ENCODE results near the gene VILL. TPM values are rescaled to one million over a fixed set of nuclear protein-coding genes. Genes with fewer than 3 reads are reported as not detected.

VILL gene
- total and polyA plus RNA-seq, 2 of the 8 experiments (the other 6 are each of a cell fraction or from before 2014, with no cell fraction given) = 4.1 to 4.2 TPM

DNA sequence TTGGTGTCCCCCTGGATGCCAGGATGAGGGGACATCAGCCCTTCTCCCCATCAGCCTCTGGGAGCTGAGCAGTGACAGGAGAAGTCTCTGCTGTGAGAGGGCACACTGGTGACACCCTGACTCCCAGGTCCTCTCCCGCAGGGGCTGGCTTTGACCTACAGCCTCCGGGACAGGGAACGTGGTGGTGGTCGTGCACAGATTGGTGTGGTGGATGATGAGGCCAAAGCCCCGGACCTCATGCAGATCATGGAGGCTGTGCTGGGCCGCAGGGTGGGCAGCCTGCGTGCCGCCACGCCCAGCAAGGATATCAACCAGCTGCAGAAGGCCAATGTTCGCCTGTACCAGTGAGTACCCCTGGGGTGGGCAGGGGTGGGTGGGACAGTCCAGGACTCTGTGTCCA, 6.8 kb downstream of the VILL start:
- H3K18ac ChIP-seq (ENCODE audit: extremely low read depth, low read length) = no peak overlapping the region
- no peak overlapping the region for H4K91ac ChIP-seq (replicated peaks; ENCODE audit: insufficient read length, low read length)
- H2BK20ac ChIP-seq (ENCODE audit: low read length) = no peak overlapping the region
- H3K4me1 ChIP-seq (replicated peaks in 1 of 4; ENCODE audit: control insufficient read depth in 3 of 4, insufficient read depth in 4 of 4, low read length in 3 of 4) = peaks cover 0 to 15% (median 8%) of the 10 kb centered on the region in 4 experiments; a peak in 6 of 7 replicates
- TF ChIP-seq NRF1 (IDR thresholded peaks at IDR 0.05; ENCODE audit: low read depth, low read length) (no peak), CHD1 (IDR thresholded peaks at IDR 0.05; ENCODE audit: low read depth, low read length) (no peak), SIRT6 (IDR thresholded peaks at IDR 0.05; ENCODE audit: low read length) (no peak), TAF7 (optimal IDR thresholded peaks at IDR 0.05; ENCODE audit: borderline replicate concordance, low read depth, low read length) (no peak), BCL11A (IDR thresholded peaks at IDR 0.05; ENCODE audit: low read depth in 2 of 2, low read length in 2 of 2) (no peak), BRCA1 (IDR thresholded peaks at IDR 0.05; ENCODE audit: low read depth, low read length) (no peak), SRF (IDR thresholded peaks at IDR 0.05; ENCODE audit: low read depth, low read length) (no peak)
- H2BK120ac ChIP-seq (replicated peaks; ENCODE audit: low read depth, low read length) = no peak overlapping the region
- peaks cover 11% of the 10 kb centered on the region for H3K23me2 ChIP-seq (ENCODE audit: low read depth, low read length)
- H2AFZ ChIP-seq (ENCODE audit: low read length) = no peak overlapping the region
- H3K14ac ChIP-seq (ENCODE audit: insufficient read length) = no peak overlapping the region
- no peak overlapping the region for H3K27ac ChIP-seq (ENCODE audit: low read depth, low read length)
- no peak overlapping the region for H4K5ac ChIP-seq (ENCODE audit: insufficient read length, low read depth, low read length)
- H3K36me3 ChIP-seq (ENCODE audit: control insufficient read depth in 2 of 4, insufficient read depth in 4 of 4, low read length in 3 of 4) = peaks cover 0 to 2% (median under 1%) of the 10 kb centered on the region in 4 experiments; a peak in 1 of 8 replicates
- no peaks in the 10 kb centered on the region for H3K79me2 ChIP-seq (ENCODE audit: control insufficient read depth in 1 of 2, insufficient read depth in 2 of 2, low read length in 2 of 2)
- CTCF ChIA-PET (ENCODE audit: partially characterized antibody) = interaction anchor here (0.6 to 2.1 kb wide), 32 partner anchors 8 to 1370 kb away, joined by 3 to 34 read pairs (median 3); no protein-coding TSS in a partner anchor
- no peak overlapping the region for H3K56ac ChIP-seq (replicated peaks; ENCODE audit: insufficient read length, low read depth, low read length)
- H3K9me3 ChIP-seq (ENCODE audit: insufficient read depth in 2 of 2, low read depth in 1 of 2, low read length in 1 of 2) = no peaks in the 10 kb centered on the region
- no peak overlapping the region for H3K4me3 ChIP-seq (ENCODE audit: extremely low read depth in 1 of 4, insufficient read depth in 2 of 4, low read depth in 3 of 4, low read length in 4 of 4)
- no peak overlapping the region for H2BK5ac ChIP-seq (ENCODE audit: low read depth, low read length)
- no peaks in the 10 kb centered on the region; the same call in 1 of the 2 replicates for H3K79me1 ChIP-seq (ENCODE audit: low read depth, low read length)
- POLR2A ChIA-PET (ENCODE audit: partially characterized antibody) = interaction anchor here (0.9 to 1.0 kb wide), 3 partner anchors 11 to 133 kb away, joined by 3 to 4 read pairs (median 3); no protein-coding TSS in a partner anchor
- no peak overlapping the region; the same call in 1 of the 2 replicates for H2AK5ac ChIP-seq (ENCODE audit: low read depth, low read length)
- no peak overlapping the region for H4K8ac ChIP-seq (ENCODE audit: extremely low read depth, insufficient read depth, low read length)
- no peaks in the 10 kb centered on the region for H4K20me1 ChIP-seq (replicated peaks in 1 of 2; ENCODE audit: control insufficient read depth in 1 of 2, insufficient read depth in 2 of 2, low read length in 2 of 2)
- H3K9ac ChIP-seq (replicated peaks in 1 of 4; ENCODE audit: extremely low read depth in 1 of 4, low read depth in 3 of 4, low read length in 3 of 4) = no peak overlapping the region
- H3K27me3 ChIP-seq (replicated peaks in 1 of 4; ENCODE audit: control insufficient read depth in 3 of 4, extremely low read depth in 1 of 4, insufficient read depth in 3 of 4, low read length in 3 of 4) = peaks cover 0 to 13% (median 5%) of the 10 kb centered on the region in 4 experiments; a peak in 2 of 7 replicates
- FAIRE-seq (no peak), DNase-seq (ENCODE audit: low read depth in 1 of 2, low spot score in 2 of 2) (no peak)
- no peak overlapping the region for H3K4ac ChIP-seq (replicated peaks; ENCODE audit: insufficient read length, low read depth, low read length)
- H2BK12ac ChIP-seq (ENCODE audit: low read depth, low read length) = 0 out of 2 replicates have a peak overlapping the region, but pooled peaks have one; percentile 46
- no peak overlapping the region for H3K4me2 ChIP-seq (ENCODE audit: insufficient read depth in 1 of 2, low read depth in 2 of 2, low read length in 2 of 2)
- no peak overlapping the region for H3K23ac ChIP-seq (ENCODE audit: insufficient read length)
- H2BK15ac ChIP-seq (ENCODE audit: low read length) = peak overlapping the region; percentile 75; the same call in 1 of the 2 replicates
- WGBS, 2 experiments (ENCODE audit: extremely low coverage in 1 of 2, insufficient coverage in 1 of 2, insufficient read length in 1 of 2, insufficient replicate concordance in 2 of 2, low coverage in 1 of 2, low lambda C conversion rate in 2 of 2, missing lambda C conversion rate in 1 of 2) = 98% methylated on average over 10 of the region's 10 CpGs; no CpG with 5 or more reads in 1 of the 2 experiments
